Fibroblast of skin of left biceps (primary cell): ENCODE measurements around the gene RIPOR3.
"Not testable (repeated sequence)": the region's sequence is repeated elsewhere in the genome, so short reads cannot be mapped to it uniquely, and the experiment has no call there.

Experiments
- DNase-seq, 2 experiments: peaks; one replicate each; pipeline ENCODE4 v3.0.0-alpha.2; 2013; ENCODE audit warnings: low read depth in 2 of 2

RIPOR3 gene

DNA sequence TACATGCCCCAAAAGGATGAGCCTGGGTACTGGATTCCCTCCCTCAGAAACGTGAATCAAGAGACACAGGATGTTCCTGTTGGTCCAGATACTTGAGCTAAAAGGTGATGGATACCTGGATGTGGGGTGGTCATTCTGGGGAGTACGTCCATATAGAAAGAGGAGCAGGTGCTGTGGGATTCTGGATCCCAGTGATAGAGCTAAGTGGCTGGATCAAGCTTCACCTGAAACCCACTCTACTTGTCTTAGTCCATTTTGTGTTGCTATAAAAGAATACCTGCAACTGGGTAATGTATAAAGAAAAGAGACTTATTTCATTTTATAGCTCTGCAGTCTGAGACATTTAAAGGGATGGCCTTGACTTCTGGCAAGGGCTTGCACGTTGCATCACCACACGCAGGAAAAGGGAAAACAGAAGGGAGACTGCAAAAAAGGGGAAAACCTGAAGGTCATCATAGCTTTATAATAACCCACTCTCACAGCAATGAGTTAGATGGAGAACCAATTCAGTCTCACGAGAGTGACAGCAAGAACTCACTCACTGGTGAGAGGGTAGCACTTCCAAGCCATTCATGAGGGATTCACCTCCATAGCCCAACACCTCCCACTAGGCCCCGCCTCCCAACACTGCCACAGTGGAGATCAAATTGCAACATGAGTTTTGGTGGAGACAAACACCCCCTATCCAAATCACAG lies 31.2 kb downstream of the RIPOR3 start:
- DNase-seq = no peak

DNA sequence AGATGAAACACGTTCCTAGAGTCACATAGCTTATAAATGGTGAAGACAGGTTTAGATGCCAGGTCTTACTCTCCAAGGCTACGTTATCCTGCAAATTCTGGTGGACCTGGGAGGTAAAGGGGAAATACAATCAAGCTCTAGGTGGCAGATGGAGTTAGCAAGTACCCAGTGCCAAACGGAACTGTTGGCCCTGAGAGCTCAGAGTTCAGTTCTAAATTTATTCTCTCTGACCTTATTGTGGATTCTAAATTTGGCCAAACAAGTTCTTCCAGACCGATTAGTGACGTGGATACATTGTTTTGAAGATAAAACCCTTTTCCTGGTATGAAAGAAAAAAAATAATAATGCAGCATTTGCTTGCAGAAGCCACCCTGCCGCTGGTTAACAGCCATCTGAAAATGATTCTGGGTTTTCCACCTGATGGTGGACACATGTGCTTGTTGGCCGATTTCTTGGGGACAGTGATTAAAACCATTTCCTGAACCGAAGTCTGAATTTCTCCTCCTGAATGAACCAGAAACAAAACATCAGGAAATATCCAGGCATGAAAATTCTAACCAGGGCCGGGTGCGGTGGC lies 32.5 kb downstream of the RIPOR3 start:
- no peak for DNase-seq

DNA sequence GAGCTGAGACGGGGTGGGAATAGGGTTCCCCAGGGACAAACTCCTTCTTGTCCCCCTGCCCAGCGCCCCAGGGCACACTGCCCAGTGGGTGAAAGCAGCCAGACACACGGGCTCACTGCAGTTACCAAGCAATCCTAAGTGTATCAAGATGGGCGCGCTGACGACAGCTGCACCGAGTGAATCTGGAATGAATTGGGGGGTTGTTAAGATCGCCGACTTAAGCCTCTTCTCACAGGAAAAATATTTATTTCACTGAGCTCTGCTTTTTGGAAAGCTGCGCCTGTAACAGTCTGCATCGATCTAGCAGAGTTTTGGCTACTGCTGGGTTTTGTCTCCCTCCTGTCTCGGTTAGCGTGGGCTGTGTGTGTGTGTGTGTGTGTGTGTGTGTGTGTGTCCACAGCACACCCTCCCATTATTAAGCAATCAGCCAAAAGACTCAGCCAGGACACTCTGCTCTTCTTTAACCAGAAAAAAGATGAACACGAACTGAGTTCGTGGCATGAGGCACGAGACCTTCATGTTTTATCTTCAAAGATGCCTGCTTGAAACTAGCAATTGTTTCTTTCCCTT lies 35.9 kb downstream of the RIPOR3 start:
- peak; percentile 90 to 91 for DNase-seq

DNA sequence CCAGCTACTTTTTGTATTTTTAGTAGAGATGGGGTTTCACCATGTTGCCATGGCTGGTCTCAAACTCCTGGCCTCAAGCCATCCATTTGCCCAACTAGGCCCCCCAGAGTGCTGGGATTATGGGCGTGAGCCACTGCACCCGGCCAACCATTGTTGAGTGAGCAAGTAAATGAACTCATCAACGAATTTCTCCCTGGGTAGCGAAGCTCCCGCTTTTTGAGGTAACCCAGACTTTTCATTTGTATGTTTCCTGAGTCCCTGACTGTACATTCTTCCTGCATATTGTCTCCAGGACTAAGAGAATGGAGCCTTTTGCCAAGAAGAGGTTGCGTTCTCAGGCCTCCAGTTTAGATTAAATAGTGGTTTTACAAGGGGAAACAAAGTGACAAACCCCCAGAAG lies 36.4 kb downstream of the RIPOR3 start:
- no peak for DNase-seq

DNA sequence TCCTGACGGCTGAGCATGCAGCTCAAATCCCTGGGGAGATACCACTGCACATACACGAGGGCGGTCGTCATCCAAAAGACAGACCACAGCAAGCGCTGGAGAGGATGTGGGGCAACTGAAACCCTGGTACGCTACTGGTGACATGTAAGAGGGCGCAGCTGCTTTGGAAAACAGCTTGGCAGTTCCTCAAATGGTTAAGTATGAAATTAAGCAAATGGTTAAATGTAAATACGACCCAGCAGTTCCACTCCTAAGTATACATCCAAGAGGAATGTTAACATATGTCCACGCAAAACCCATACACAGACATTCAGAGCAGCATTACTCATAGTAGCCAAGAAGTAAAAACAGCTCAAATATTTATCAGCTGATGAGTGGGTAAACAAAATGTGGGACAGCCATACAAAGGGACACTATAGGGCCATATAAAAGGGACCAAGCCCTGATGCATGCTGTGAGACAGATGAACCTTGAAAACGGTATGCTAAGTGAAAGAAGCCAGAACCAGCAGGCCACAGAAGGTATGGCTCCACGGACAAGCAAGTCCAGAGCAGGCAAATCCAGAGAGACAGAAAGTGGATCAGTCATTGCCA lies 38.5 kb downstream of the RIPOR3 start:
- DNase-seq = no peak

DNA sequence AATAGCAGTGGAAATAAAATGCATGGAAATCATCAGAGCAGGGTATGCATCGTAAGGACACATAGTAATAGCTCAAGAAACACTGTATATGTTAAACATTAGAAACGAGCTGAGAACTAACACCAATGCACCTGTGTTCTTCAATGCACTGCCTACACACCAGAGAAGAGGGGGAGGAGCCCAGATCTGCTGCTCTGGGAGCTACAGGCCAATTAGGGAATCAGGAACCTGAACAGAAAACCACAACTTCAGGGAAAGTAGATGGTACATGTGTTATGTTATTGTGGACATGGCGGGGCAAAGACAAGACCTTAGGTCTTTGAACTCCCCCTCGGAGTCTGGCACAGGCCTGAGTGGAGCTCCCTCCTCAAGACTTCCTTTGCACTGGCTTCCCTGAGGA lies 39.7 kb downstream of the RIPOR3 start:
- DNase-seq = no peak

DNA sequence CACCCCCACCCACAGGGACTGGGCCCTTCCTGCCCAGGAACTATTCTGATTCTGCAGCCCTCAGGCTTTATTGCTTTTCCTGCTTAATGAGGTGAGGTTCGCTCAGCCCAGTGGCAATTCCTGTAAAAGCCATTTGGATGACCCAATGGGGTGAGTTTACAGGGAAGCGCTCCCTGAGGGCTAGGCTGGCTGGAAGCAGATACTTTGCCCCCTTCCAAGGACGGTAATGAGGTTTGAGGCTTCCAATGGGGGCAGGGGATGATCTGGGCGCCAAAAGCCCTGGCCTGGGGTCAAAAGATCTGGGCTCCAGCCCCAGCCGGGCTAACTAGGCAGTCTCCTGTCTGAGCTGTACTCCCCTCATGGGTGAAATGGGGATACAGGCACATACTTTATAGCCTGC lies 41.8 kb downstream of the RIPOR3 start:
- DNase-seq = no peak

DNA sequence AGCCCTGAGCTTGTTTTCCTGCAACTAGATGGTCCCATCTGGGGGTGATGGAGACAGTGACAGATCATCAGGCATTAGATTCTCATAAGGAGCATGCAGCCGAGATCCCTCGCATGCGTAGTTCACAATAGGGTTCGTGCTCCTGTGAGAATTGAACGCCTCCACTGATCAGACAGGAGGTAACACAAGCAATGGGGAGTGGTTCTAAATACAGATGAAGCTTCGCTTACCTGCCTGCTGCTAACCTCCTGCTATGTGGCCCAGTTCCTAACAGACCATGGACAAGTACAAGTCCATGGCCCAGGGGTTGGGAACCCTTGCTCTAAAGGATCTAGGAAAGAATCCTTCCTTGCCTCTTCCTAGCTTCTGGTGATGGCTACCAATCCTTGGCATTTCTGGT lies 42.7 kb downstream of the RIPOR3 start:
- DNase-seq = no peak

DNA sequence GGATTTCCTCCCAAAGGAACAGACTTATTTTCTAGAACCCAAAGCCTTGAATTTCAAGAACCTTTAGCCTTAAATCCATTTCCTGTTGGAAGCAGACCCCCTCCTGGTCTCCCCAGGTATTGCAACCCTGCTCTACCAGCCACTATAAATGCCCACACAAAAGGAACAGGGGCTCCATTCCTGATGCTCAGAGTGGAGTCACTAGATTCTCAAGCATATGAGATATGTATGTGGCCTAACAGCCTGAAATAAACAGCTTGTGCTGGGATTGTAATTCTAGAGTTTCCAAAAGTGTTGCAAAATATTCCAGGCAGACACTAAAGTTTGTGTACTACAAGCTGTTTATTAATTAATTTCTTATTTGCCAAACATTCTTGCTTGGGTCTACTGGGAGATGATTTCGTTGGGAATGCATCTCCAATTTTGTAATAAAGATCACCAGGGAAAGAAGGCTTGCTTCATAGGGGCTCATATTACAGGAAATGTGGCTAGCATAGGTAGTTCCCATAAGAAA lies 44.8 kb downstream of the RIPOR3 start:
- peak; percentile 71 to 78 for DNase-seq

DNA sequence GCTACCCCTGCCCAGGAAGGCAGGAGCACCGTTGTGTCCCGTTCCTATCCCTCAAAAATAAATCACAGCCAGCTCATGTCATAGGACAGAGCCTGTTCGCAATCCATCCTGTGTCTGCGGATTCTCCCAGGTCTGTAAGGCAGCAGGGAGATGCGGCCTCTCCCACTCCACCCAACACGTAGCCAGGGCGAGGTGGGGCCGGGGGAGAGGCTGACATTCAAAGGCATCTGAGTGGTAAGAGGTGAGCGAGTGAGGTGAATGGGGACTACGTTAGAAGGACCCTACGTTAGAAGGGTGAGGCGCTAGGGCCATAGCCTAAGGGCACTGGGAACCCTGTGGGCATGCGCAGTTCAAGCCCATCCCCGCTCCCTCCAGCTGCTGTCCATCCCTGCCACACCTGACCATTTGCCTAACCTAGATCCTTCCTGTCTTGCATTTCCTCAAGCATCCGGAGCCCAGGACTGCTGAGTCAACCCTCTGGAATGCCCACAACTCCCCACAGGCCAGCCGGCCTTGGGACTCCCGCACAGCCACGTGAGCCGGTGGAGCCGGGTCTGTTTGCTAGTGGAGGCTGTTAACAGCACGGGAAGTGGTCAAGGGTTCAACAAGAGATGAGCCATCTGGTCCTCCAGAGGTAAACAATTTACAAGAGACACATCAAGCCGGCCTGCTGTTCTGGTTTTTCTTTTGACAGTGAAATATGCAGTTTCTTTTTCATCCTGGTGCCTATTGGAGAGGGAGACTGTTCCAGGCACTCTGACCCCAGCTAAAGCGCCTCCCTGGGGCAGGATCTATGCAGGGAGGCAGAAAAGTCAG lies 45.9 kb downstream of the RIPOR3 start:
- DNase-seq = peak; percentile 57 to 67

DNA sequence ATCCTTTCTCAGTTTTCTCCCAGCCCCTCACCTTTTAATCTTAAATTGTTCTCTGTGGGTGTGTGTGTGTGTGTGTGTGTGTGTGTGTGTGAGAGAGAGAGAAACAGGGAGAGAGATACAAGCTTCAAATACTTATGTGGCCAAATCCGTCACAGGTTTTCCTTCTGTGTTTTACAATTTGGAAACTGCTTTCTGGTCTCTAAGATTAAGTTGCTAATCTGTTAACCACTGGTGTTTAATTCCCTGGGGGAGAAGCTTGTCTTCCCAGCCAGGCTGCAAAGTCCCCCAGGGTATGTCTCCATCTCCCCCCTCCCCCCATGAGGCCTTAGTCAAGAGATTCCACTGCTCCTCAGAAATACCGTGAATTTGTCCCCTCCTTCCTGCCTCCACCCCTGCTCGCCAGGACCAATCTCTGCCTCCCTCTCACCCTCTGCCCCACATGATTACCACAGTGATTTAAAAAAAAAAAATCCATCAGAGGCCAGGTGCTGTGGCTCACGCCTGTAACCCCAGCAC lies 49.0 kb downstream of the RIPOR3 start:
- no peak for DNase-seq

DNA sequence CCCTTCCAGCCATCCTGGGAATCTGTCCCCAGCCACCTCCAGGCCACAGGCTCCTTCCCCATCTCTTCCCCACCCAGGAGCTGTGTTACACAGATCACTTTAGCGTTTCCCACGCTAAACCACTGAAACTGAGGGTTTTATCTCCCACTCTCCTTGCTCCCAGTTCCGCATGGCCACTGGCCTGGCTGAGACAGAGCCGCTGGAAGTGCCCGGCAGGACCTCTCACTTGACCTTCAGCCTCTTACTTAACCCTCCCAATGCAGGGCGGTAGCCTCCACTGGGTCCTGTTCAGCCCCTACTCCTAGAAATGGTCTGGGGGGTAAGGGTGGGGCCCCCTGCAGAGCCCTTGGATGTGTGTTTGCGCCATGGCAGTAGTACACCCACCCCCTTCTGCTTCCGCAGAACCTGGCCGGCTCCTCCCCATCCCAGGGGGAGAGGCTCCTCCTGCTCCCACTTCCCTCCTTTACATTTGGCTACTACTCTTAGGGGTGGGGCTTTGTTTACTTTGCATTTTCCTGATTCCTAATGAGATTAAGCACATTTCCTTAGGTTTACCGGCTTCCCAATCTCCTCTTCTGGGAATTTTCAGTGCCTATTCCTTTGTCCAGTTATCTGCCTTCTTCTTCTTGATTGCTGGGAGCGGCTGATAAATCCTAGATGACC lies 49.6 kb downstream of the RIPOR3 start:
- not testable (repeated sequence) for DNase-seq

DNA sequence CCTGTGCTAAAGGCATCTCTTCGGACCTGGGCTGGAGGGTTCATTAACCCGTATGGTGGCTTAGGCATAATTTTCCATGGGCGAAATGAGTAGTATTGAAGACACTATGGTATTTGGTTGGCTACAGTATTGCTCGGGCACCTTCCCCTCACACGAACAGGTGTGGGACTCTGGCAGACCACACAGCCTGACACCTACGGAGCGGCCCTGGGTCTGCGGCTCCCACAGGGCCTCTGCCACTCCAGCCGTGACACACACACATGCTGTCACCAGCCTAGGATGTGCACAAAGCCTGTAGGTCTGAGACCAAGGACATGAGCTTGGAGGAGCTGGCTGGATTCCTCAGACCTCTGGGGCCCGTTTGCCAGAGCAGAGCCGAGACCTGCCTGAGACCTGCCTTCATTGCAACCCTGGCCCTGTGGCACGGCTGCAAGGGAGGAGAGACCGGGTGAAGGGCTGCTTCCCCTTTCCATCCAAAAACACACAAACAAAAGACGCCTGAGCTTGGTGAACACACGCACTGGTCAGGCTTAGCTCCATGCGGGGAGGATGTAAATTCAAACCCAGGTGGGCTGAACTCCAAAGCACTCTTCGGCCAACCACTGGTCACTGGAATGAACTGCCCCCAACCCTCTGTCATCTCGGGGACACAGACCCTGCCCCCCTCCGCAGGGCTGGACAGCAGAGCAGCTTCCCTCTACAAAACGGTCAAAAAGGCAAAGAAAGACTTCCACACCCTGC lies 51.2 kb downstream of the RIPOR3 start:
- not testable (repeated sequence) for DNase-seq

DNA sequence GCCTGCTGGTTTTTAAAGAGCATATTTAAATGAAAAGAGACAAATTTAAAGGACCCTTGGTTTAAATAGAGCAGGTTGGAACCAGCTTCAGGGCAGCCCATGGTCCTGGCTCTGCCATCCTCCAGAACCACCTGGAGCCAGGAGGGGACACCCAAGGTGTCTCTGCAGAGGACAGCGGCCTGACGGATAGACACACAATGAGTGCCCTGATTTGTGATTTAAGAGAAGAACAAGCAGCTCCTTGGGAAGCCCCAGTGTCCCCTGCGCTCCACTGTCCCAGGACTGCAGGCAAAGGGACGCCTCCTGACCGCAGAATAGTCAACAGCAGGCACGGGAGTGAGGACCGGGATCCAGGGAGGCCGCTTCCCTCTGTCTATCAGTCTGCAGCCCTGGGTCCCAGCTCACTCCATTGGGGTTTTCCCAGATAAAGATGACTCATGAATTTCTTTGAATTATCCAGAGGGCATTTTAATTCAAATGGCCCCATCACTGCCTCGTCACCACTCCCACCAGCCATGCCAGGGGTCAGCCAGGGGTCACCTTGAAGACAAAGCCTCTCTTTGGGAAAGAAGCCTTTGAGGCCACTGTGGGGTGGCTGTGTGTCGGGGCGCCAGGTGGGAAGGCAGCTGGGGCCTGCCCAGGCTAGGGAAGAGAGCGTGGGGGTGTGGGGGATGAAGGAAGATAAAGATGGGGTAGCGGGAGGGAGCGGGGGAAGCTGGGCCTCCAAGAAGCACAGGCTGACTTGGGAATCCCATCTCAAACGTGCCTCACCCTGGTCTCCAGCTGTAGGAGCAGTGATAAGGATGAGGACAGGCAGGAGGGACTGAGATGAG lies 53.1 kb downstream of the RIPOR3 start:
- DNase-seq = not testable (repeated sequence)

DNA sequence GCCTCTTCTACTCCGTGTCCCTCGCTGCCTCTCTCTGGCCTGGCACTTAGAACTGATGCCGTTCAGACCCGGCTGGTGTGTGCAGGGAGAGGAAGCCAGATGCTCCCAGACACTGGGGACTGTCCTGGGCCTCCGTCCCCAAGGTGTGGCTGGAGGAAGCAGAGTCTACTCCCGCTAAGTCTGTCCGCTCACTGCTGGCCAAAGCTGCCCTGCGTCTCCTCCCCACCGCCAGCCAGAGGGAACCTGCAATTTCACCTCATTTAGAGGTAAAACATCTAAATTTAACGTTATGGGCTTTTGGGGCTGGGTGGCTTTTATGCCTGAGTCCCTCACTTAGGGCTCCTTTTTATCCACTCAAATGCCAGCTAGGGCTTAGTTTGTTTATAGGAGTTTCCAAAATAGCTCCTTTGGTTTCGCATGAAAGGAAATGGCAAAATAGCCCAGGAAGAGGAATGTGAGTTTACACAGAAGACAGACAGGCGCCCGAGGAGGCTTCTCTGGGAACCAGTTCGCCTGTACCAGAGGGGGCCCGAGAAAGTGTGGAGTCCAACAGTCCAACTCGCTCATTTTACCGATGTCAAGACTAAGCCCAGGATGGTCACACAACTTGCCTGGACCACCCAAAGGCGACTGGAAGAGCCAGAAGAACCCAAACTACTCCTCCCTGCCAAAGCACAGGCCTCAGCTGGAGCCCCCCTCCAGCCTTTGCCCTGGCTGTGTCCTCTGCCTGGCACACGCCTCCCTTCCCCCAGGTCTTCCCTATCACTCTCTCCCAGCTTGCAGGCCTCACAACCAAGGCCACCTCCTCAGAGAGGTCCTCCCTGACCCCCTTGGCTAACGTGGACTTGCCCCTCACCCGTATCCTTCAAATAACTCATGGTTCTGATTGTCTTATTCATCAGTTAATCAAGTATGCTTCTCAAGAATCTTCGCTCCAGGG lies 54.5 kb downstream of the RIPOR3 start:
- no peak for DNase-seq

DNA sequence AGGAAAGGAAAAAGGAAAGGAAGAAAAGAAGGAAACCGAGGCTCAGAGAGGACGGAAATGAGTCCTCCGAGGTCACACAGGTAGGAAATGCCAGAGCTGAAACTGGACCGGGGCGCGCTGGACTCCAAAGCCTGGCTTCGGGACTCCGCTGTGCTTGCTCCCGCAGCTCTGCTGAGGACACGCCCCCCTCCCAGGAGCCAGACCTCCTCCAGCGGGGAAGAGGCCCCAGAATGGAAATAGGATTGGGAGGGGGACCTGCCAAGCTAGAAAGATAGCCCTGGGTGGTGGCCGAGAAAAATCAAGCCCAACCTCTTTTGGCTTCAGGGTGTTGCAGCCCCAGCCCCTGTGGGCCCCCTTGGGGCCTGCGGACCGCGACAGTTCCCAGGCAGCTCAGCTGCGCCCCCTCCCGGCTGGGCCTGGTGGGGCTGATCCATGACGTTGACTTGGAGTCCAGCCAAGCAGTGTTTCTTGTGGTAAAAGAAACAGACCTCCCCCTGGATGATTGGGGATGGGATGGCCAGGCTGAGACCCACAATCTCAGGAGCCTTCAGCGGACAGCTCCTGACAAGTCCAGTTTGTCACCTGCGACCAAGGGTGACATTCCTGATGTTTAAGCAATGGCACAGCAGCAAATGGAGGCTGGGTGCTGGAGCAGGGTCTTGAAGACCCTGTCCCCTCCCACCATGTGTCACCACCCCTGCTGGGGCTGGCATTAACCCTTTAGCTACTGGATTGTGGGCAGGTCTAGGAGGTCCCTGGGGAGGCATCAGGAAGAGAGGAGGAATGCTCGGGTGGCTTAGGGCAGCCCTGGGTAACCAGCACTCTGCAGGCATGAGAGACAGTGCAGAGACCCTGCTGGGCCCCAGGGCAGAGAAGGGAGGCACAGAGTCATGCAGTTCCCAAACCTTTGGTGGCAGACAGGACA lies 55.4 kb downstream of the RIPOR3 start:
- no peak for DNase-seq

DNA sequence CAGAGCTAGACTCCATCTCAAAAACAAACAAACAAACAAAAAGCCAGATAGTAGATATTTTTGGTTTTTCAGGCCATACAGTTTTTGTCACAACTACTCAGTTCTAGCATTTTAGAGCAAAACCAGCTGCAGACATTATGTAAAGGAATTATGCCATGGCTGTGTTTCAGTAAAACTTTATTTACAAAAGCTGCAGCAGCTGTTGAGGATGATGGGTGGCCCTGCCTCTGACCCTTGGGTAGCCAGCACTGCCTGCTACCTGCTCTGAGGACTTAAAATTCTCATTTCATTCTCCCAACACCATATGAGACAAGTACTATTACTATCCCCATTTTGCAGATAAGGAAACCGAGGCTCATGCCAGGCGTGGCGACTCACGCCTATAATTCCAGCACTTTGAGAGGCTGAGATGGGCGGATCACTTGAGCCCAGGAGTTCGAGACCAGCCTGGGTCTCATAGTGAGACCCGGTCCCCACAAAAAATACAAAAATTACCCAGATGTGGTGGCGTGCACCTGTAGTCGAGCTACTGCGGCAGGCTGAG lies 56.3 kb downstream of the RIPOR3 start:
- DNase-seq = no peak
